ENCODE results near the gene RABEP1. TPM values are rescaled to one million over a fixed set of nuclear protein-coding genes. Genes with fewer than 3 reads are reported as not detected.

Gene RABEP1
- total and polyA plus RNA-seq, 9 of the 15 experiments (the other 6 are each of a cell fraction or from before 2014, with no cell fraction given): 8.2 to 38.9 (median 30.3) TPM

DNA sequence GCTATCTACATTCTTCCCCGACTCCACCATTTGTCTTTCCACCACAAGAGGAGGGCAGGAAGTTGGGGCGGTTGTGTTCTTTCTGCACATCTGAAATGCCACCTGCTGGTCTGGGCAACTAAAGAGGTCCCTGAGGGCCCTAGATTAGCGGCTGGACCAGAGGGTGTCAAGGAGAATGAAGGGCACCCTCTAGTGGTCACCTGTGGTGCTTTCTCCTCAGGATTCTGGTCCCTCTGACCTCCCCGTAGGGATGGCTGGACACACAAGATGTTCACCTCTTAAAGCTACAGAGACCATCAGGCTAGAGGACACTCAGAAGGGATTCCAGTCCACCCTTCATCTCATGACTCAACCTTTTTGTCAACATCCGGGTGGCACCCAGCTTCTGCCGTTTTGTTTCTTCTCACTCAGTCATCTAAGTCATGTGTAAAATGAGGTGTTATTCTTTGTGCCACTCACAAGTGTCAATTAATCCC, 44.5 kb upstream of the RABEP1 start (continued):
- TF ChIP-seq, protein P1, sequence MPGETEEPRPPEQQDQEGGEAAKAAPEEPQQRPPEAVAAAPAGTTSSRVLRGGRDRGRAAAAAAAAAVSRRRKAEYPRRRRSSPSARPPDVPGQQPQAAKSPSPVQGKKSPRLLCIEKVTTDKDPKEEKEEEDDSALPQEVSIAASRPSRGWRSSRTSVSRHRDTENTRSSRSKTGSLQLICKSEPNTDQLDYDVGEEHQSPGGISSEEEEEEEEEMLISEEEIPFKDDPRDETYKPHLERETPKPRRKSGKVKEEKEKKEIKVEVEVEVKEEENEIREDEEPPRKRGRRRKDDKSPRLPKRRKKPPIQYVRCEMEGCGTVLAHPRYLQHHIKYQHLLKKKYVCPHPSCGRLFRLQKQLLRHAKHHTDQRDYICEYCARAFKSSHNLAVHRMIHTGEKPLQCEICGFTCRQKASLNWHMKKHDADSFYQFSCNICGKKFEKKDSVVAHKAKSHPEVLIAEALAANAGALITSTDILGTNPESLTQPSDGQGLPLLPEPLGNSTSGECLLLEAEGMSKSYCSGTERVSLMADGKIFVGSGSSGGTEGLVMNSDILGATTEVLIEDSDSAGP (CRISPR knock-in tag; IDR thresholded peaks at IDR 0.05): peak; percentile 85
- TF ChIP-seq CTCF (IDR thresholded peaks at IDR 0.05 in 2 of 3, conservative IDR thresholded peaks at IDR 0.05 in 1 of 3; ENCODE audit: insufficient read depth in 2 of 3, low read depth in 1 of 3, low read length in 3 of 3) (peak; percentile 82 to 90 (median 88)), KLF16 (IDR thresholded peaks at IDR 0.05) (0 out of 2 replicates have a peak, but pooled peaks have one; percentile 26), CTBP1 (IDR thresholded peaks at IDR 0.05; ENCODE audit: borderline replicate concordance) (peak; percentile 92), TCF15 (CRISPR knock-in tag; IDR thresholded peaks at IDR 0.05) (no peak), CBFA2T3 (IDR thresholded peaks at IDR 0.05) (peak; percentile 37; the same call in 1 of the 2 replicates), RCOR1 (IDR thresholded peaks at IDR 0.05; ENCODE audit: borderline replicate concordance in 1 of 2, low read depth in 2 of 2, low read length in 2 of 2) (peak in 1 of 2 experiments; percentile 61; a peak in 1 of 4 replicates), FIP1L1 (IDR thresholded peaks at IDR 0.05; ENCODE audit: low read depth, low read length, poor library complexity, severe bottlenecking) (no peak), NUFIP1 (IDR thresholded peaks at IDR 0.05; ENCODE audit: partially characterized antibody) (no peak), TEAD4 (IDR thresholded peaks at IDR 0.05; ENCODE audit: low read length) (peak; percentile 17; the same call in 1 of the 2 replicates), TEAD4 (CRISPR knock-in tag; IDR thresholded peaks at IDR 0.05; ENCODE audit: borderline replicate concordance) (no peak), PCBP2 (IDR thresholded peaks at IDR 0.05; ENCODE audit: low read depth, low read length, poor library complexity, severe bottlenecking) (no peak), TCF3 (CRISPR knock-in tag; IDR thresholded peaks at IDR 0.05) (0 out of 2 replicates have a peak, but pooled peaks have one; percentile 23)
- TF ChIP-seq, protein P2, sequence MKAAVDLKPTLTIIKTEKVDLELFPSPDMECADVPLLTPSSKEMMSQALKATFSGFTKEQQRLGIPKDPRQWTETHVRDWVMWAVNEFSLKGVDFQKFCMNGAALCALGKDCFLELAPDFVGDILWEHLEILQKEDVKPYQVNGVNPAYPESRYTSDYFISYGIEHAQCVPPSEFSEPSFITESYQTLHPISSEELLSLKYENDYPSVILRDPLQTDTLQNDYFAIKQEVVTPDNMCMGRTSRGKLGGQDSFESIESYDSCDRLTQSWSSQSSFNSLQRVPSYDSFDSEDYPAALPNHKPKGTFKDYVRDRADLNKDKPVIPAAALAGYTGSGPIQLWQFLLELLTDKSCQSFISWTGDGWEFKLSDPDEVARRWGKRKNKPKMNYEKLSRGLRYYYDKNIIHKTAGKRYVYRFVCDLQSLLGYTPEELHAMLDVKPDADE (conservative IDR thresholded peaks at IDR 0.05; ENCODE audit: control insufficient read depth, low read depth, low read length): no peak

All from K562 (cell line).